ENCODE results near the gene OVCA2.

The OVCA2 gene

DNA sequence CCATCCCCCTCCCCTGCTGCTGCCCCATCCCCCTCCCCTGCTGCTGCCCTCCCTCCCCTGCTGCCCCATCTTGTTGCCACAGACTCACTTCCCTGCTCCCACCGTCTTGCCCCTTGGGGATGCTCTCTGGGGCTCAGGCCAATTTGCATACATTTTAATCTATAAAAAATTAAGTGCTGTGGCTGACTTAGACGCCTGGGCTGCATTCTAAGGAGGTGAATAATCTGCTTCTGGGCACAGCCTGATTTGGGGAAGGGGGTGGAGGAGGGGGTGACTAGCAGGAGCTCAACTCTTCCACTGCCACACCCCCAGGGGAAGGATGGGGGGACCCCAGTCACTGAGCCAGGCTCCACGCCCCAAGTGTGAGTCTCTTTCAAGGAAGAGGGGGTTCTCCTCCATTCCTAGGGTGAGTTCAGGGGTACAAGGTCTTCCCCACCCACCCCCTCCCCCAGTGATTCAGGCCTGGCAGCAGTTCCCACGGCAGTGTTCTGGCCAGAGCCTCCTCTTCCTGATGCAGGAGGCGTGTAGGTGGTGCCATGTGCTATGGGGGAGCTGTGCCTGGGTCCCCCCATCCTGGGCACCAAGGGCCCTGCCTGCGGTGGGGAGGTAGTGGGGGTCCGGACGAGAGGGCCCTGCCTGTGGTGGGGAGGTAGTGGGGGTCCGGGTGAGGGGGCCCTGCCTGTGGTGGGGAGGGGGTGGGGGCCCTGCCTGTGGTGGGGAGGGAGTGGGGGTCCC, 6.8 kb upstream of the OVCA2 start:
- DNase-seq (ENCODE audit: low read depth) = no peak

- no peak for DNase-seq (ENCODE audit: low read depth)
These were observed 6.0 kb upstream of the OVCA2 start for GRCh38 chr17:2035541-2036488.

DNA sequence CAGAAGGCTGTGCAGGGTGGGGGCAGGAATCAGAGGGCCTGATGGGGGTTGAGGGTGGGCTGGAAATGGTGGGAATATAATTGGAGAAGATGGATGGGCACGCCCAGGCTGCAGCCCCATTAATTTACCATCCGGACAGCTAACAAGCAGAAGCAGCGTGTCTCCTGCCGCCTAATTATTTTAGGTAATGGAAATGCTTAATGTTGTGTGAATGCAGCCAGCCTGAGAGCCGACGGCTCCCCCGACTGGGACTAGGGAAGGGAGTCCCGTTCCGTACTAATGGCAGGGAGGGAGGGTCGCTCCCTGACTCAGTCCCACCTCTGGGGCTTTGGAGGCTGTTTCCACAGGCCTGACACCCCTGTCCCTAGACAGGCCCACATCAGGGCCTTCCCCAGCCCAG, 4.7 kb upstream of the OVCA2 start:
- DNase-seq (ENCODE audit: low read depth) = no peak

DNA sequence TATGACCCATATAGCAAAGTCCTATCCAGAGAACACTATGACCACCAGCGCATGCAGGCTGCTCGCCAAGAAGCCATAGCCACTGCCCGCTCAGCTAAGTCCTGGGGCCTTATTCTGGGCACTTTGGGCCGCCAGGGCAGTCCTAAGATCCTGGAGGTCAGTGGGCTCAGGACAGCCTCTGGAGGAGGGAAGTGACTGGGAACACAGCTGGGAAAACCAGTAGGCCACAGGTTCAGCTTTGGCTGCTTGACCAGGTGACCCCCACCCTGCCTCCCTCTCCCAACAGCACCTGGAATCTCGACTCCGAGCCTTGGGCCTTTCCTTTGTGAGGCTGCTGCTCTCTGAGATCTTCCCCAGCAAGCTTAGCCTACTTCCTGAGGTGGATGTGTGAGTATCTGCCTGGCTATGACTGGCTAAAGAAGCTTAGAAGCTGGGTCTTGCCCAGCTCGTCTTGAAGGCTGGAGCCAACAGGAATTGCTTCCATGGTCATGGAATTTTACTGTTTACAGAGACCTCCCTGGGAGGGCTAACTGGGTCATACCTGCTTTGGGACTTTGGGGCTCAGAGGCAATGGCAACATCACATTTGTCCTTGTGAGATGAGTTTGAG, 1.5 kb upstream of the OVCA2 start:
- DNase-seq (ENCODE audit: low read depth) = no peak

- DNase-seq (ENCODE audit: low read depth) = no peak
These were observed 771 bp upstream of the OVCA2 start for GRCh38 chr17:2040942-2041560.

DNA sequence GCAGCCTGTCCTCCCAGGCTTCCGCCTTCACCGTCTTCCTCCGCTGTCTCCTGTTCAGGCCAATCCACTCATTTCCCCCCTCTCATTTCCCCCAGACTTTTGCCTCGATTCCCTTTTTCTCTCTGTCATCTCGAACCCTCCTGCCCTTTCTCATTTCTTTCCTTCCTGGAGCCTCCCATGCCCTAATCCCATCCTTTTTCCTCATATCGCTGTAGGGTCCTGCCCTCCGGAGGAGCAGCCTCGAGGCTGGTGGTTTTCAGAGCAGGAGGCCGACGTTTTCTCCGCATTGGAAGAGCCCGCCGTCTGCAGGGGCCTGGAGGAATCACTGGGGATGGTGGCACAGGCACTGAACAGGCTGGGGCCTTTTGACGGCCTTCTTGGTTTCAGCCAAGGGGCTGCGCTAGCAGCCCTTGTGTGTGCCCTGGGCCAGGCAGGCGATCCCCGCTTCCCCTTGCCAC, 597 bp downstream of the OVCA2 start:
- no peak for DNase-seq (ENCODE audit: low read depth)

- no peak for DNase-seq (ENCODE audit: low read depth)
These were observed 1.1 kb downstream of the OVCA2 start for GRCh38 chr17:2042933-2043332.

GRCh38 chr17:2043785-2044184, 2.0 kb downstream of the OVCA2 start:
- DNase-seq (ENCODE audit: low read depth) = no peak

DNA sequence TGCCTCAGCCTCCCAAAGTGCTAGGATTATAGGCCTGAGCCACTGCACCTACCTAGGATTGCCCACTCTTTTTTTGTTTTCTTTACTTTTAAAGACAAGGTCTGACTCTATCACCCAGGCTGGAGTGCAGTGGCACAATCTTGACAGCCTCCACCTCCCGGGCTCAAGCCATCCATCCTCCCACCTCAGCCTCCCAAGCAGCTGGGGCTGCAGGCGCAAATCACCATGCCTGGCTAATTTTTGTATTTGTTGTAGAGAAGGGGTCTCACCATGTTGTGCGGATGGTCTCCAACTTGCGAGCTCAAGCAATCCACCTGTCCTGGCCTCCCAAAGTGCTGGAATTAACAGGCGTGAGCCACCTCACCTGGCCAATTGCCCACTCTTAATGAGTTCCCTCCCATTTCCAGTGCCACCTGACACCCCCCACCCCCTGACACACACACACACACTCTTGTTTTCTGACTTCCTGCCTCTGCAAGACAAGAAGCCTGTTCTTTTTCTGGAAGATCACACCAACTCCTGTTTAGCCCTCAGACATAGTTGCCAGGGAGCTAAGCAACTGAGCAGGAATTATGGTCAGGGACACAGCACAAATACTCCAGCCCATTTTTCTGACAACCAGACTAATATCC, 2.6 kb downstream of the OVCA2 start:
- no peak for DNase-seq (ENCODE audit: low read depth)

DNA sequence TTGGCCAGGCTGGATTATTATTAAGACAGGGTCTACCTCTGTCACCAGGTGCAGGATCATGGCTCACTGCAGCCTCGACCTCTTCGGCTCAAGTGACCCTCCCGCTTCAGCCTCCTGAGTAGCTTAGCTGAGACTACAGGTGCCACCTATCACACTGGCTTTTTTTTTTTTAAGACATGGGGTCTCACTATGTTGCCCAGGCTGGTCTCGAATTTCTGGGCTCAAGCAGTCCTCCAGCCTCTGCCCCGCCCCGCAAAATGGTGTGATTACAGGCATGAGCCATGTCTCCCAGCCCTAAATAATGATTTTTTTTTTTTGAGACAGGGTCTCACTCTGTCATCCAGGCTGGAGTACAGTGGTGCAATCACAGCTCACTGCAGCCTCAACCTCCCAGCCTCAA, 5.8 kb downstream of the OVCA2 start:
- DNase-seq (ENCODE audit: low read depth) = no peak

- DNase-seq (ENCODE audit: low read depth) = no peak
These were observed 7.0 kb downstream of the OVCA2 start for GRCh38 chr17:2048805-2049204.

DNA sequence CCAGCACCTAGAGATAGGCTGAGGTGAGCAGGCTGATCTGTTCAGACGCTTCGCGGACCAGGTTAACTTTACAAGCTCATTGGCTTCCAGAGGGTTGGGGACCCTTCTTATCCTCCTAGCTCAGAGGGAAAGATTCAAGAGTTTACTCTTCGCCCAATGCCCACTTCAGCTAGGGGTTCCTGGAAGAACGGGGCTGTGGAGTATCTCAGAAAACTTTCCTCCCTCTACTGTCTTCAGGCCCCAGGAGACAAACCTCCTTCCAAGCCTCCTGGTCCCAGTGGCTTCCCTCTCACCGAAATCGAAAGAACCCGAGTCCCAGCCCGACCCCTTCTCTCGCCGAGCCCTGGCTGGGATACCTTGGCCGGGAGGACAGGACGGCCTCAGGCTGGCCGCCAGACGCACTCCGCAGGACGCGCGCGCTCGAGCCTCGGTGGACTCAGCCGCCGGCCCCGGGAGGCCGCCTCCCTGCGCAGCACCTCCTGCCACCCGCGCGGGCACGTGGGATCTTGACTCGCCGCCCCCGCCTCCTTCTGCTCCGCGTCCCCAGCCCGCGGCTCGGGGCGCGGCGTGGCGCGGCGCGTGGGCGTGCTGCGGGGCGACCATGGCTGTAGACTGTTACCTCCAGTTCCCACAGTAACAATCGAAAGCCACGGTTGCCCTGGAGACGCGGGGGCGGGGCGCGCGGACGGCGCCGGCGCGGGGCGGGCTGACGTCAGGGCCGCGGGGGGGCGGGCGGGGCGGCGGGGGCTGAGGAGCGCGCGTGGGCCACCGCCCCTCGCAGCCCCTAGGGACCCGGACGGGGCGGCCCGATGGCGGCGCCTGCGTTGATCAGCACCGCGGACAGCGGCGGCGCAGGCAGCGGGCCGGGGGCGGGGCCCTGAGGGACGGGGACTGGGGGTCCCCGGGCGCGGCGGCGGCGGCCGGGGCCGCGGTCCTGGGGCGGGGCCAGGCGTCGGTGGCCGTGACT, 7.8 kb downstream of the OVCA2 start:
- DNase-seq (ENCODE audit: low read depth) = peak; percentile 84

DNA sequence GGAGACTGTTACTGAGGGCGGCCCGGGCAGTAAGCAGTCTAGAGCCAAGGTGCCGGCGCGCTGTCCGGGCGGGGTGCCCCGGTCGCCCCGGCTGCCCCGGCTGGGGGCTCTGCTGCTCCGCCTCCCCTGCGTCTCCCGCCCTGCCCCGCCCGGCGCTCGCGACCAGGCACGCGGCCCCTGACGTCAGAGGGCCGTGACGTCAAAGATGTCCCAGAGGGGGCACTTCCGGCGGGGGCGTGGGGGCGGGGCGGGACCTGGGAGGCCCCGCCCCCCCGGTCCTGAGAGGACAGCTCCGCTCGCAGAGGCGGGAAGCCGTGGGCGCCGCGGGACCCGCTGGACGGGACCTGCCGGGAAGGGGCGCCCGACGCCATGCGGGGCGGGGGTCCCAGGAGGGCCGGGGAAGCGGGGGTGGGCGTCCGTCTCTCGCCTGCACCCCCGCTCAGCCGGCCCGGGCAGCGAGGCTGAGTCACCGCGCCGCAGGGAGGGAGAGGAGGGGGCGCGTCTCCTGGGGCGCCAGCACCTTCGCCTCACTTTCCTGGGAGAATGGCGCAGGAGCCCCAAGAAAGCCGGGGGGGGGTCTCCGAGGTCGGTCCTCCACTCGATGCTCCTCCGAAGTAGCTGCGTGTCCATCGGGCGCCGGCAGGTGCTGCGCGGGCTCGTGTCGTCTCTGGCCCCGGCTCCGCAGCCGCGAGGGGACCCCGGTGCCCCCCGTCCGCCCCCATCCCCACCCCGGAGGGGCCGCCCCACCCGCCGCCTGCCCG, 8.7 kb downstream of the OVCA2 start:
- peak; percentile 54 for DNase-seq (ENCODE audit: low read depth)

GRCh38 chr17:2051061-2051932, 9.5 kb downstream of the OVCA2 start:
- no peak for DNase-seq (ENCODE audit: low read depth)

DNA sequence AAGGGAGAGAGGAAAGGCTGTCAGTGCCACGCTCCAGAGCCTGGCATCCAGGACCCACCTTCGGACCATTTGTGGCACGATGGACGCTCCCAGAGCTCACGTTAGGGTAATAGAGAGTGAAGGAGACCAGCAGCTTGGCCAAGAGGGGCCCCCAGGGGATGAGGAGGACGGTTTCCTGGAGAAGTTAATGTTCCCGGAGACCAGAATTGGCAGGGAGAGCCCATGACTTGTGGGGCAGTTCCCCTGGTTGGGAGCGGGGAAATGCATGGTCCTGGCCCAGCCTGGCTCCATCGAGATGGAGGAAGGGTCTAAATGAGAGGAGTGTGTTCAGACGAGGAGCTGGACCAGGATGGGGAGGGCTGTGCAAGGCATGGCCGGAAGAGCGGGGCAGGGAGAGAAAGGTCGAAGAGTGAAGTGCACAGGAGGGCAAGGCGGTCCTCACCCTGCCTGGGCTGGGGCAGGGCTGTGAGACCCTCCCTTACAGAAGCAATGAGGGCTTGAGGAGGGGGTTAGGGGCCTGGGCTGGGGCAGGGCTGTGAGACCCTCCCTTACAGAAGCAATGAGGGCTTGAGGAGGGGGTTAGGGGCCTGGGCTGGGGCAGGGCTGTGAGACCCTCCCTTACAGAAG, 10.2 kb downstream of the OVCA2 start:
- no peak for DNase-seq (ENCODE audit: low read depth)

GRCh38 chr17:2053380-2054261, 11.8 kb downstream of the OVCA2 start:
- peak; percentile 78 for DNase-seq (ENCODE audit: low read depth)

GRCh38 chr17:2054262-2054511, 12.4 kb downstream of the OVCA2 start:
- DNase-seq (ENCODE audit: low read depth) = no peak
